ENCODE results near the gene CR1. TPM values are rescaled to one million over a fixed set of nuclear protein-coding genes. Genes with fewer than 3 reads are reported as not detected.

The CR1 gene
- total RNA-seq, 4 donors from 2014 or later = 0.92 to 12.1 (median 2.6) TPM

DNA sequence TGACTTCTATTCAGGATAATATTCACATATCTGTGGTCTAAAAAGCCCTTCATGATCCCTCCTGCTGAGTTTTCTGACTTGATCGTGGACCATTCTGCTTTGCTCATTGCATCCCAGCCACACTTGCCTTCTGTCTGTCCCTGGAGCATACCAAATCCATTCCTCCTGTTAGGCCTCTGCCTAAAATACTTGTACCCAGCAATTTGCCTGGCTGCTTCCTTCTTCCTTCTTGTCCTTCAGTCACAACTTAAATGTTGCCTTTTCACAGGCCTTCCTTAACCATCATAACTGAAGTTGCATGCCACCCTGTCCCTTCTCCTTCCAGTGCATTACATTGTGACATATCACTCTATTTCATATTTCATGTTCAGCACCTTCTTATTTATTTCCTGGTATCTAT lies 37.5 kb upstream of the CR1 start:
- no peak overlapping the region for H3K4me3 ChIP-seq
- H3K36me3 ChIP-seq = no peaks in the 10 kb centered on the region
- H3K9me3 ChIP-seq = no peaks in the 10 kb centered on the region
- TF ChIP-seq EP300 (IDR thresholded peaks at IDR 0.05) = no peak
- no peak for TF ChIP-seq POLR2A (IDR thresholded peaks at IDR 0.05; ENCODE audit: low read depth)
- no peak for TF ChIP-seq POLR2AphosphoS5 (IDR thresholded peaks at IDR 0.05)
- TF ChIP-seq, protein P1, sequence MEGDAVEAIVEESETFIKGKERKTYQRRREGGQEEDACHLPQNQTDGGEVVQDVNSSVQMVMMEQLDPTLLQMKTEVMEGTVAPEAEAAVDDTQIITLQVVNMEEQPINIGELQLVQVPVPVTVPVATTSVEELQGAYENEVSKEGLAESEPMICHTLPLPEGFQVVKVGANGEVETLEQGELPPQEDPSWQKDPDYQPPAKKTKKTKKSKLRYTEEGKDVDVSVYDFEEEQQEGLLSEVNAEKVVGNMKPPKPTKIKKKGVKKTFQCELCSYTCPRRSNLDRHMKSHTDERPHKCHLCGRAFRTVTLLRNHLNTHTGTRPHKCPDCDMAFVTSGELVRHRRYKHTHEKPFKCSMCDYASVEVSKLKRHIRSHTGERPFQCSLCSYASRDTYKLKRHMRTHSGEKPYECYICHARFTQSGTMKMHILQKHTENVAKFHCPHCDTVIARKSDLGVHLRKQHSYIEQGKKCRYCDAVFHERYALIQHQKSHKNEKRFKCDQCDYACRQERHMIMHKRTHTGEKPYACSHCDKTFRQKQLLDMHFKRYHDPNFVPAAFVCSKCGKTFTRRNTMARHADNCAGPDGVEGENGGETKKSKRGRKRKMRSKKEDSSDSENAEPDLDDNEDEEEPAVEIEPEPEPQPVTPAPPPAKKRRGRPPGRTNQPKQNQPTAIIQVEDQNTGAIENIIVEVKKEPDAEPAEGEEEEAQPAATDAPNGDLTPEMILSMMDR (IDR thresholded peaks at IDR 0.05) = no peak
- peaks cover 0 to 50% (median 21%) of the 10 kb centered on the region in 4 donors for H3K27me3 ChIP-seq
- intact Hi-C loops (cut with DNase I) = no loop called here
- no peak for DNase-seq (ENCODE audit: extremely low spot score)
- peaks cover 11 to 17% (median 17%) of the 10 kb centered on the region in 4 donors for H3K4me1 ChIP-seq
- H3K27ac ChIP-seq (replicated peaks in 1 of 4) = no peak overlapping the region
- WGBS = 88% methylated on average over 1 of the region's 1 CpG

DNA sequence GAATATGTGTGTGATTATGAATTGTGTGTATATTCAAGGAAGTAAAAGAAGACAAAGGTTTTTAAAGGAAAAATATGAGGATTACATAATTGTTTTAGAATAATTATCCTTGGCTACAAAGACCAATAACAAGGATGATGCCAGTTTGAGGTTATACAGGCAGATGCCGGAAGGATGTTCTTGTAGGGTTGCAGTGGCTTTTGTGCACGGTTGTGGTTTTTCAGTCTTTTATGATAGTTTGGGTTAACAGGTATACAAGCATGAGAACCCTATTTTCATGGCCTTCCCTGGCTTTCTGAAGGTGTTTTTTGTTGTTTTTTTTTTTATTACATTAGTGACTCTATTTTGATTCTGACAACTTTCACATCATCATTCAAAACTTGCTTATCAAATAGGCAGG lies 36.9 kb upstream of the CR1 start:
- WGBS = 88% methylated on average over 2 of the region's 2 CpGs
- no peak for TF ChIP-seq POLR2AphosphoS5 (IDR thresholded peaks at IDR 0.05)
- no peak for TF ChIP-seq POLR2A (IDR thresholded peaks at IDR 0.05; ENCODE audit: low read depth)
- no peak for TF ChIP-seq EP300 (IDR thresholded peaks at IDR 0.05)
- TF ChIP-seq, protein P1 (IDR thresholded peaks at IDR 0.05) = no peak
- H3K36me3 ChIP-seq = no peaks in the 10 kb centered on the region
- H3K4me1 ChIP-seq = peaks cover 11 to 14% (median 13%) of the 10 kb centered on the region in 4 donors
- peaks cover 0 to 44% (median 19%) of the 10 kb centered on the region in 4 donors for H3K27me3 ChIP-seq
- H3K4me3 ChIP-seq = no peak overlapping the region
- H3K9me3 ChIP-seq = no peaks in the 10 kb centered on the region
- no peak overlapping the region for H3K27ac ChIP-seq (replicated peaks in 1 of 4)
- no peak for DNase-seq (ENCODE audit: extremely low spot score)
- intact Hi-C loops (cut with DNase I) = no loop called here

DNA sequence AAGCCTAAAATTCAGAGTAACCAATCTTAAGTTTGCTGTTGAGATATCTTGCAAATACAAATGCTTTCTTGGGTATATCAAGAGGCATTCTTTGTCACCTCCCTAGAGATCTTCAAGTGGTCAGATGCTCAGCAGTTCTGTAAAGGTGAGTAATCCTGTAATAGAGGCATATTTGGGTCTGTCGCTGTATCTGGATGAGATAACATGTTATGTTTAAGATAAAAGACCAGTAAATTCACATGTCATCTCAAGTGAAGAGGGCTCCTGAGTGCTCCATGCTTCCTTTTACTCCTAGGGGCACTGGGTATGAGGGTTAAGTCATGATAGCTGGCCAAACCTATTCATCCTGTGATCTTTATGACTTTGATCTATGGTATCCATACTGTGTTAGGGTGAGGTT lies 34.3 kb upstream of the CR1 start:
- Histone ChIP-seq H3K27ac (replicated peaks in 1 of 4) (no peak overlapping the region), H3K27me3 (peaks cover 0 to 21% (median 0%) of the 10 kb centered on the region in 4 donors), H3K36me3 (no peaks in the 10 kb centered on the region), H3K4me1 (no peaks in the 10 kb centered on the region), H3K9me3 (no peaks in the 10 kb centered on the region), H3K4me3 (no peak overlapping the region)
- TF ChIP-seq, protein P1 (IDR thresholded peaks at IDR 0.05) = no peak
- TF ChIP-seq EP300 (IDR thresholded peaks at IDR 0.05) = no peak
- TF ChIP-seq POLR2A (IDR thresholded peaks at IDR 0.05; ENCODE audit: low read depth) = no peak
- TF ChIP-seq POLR2AphosphoS5 (IDR thresholded peaks at IDR 0.05) = no peak
- no peak for DNase-seq (ENCODE audit: extremely low spot score)
- intact Hi-C loops (cut with DNase I) = no loop called here
- 71% methylated on average over 1 of the region's 1 CpG for WGBS

DNA sequence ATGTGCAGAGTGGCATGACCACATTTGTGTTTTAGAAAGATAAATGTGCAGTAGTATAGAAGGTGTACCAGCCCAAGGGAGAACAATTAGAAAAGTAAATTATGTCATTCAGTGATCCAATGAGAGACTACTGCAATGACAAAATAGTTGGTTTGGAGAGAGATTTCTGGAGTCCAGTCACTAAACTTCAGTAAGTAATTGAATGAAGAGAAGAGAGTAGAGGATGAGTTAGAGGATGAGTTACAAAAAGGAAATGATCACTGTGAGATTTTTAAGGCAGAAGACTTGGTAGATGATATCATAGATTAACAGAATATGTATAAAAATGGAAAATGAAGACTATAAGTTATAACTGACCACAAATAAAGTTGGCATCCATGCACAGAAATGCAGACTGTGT lies 33.4 kb upstream of the CR1 start:
- H3K4me3 ChIP-seq = no peak overlapping the region
- H3K4me1 ChIP-seq = no peaks in the 10 kb centered on the region
- TF ChIP-seq POLR2AphosphoS5 (IDR thresholded peaks at IDR 0.05) (no peak), EP300 (IDR thresholded peaks at IDR 0.05) (no peak), POLR2A (IDR thresholded peaks at IDR 0.05; ENCODE audit: low read depth) (no peak)
- TF ChIP-seq, protein P1 (IDR thresholded peaks at IDR 0.05) = no peak
- H3K36me3 ChIP-seq = no peaks in the 10 kb centered on the region
- no peak for DNase-seq (ENCODE audit: extremely low spot score)
- no peak overlapping the region for H3K27ac ChIP-seq (replicated peaks in 1 of 4)
- no peaks in the 10 kb centered on the region for H3K9me3 ChIP-seq
- intact Hi-C loops (cut with DNase I) = no loop called here
- peaks cover 0 to 22% (median 0%) of the 10 kb centered on the region in 4 donors for H3K27me3 ChIP-seq

DNA sequence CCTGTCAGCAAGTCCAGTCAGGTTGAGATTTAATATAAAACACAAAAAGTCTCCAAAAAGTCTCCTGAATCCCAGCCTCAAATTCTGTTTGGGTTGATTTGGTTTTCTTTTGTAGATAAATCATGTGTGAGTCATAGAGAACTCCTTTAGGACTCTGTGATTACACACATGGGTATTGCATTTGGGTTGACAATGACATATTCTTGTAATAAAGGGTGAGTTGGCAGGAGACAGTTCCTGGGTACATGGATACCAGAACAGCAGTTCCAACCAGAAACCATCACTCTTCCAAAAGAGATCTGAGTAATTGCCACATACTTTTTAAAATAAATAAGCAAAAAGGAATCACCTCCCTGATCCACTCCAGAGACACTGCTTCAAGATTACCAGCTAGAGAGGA lies 32.9 kb upstream of the CR1 start:
- no peaks in the 10 kb centered on the region for H3K4me1 ChIP-seq
- no peak overlapping the region for H3K4me3 ChIP-seq
- no peak for DNase-seq (ENCODE audit: extremely low spot score)
- H3K36me3 ChIP-seq = no peaks in the 10 kb centered on the region
- TF ChIP-seq POLR2AphosphoS5 (IDR thresholded peaks at IDR 0.05) (no peak), EP300 (IDR thresholded peaks at IDR 0.05) (no peak), POLR2A (IDR thresholded peaks at IDR 0.05; ENCODE audit: low read depth) (no peak)
- TF ChIP-seq, protein P1 (IDR thresholded peaks at IDR 0.05) = no peak
- H3K27ac ChIP-seq (replicated peaks in 1 of 4) = no peak overlapping the region
- H3K27me3 ChIP-seq = peaks cover 0 to 19% (median 0%) of the 10 kb centered on the region in 4 donors
- no peaks in the 10 kb centered on the region for H3K9me3 ChIP-seq
- intact Hi-C loops (cut with DNase I) = no loop called here

Measured in esophagus muscularis mucosa (tissue), 4 donors.